K562 (cell line): Measurements from ENCODE around the gene ASCC1. TPM values are rescaled to one million over a fixed set of nuclear protein-coding genes. Genes with fewer than 3 reads are reported as not detected.

ENCODE experiments used
- ARHGAP35 ChIP-seq: fragments of 450-650 bp; IDR thresholded peaks from 2 replicates; pipeline ENCODE4 v1.6.1; 2018; ENCODE audit not compliant: partially characterized antibody
- CHD4 ChIP-seq: fragments of 200-600 bp; sonication (generic); IDR thresholded peaks from 3 replicates; pipeline ENCODE4 v1.6.1; 2012; ENCODE audit warnings: low read depth, mild to moderate bottlenecking, mixed read lengths, low read length, inconsistent platforms; ENCODE audit not compliant: insufficient read depth, insufficient replicate concordance, poor library complexity, severe bottlenecking
- ETV5 ChIP-seq: sonication (generic); formaldehyde crosslinking; IDR thresholded peaks from 2 replicates; pipeline ENCODE4 v1.4.0; 2020; ENCODE audit warnings: low read depth, mild to moderate bottlenecking, missing genetic modification reagents
- FOXK2 ChIP-seq, 2 experiments: fragments of 450-650 bp; IDR thresholded peaks in 1 of 2; conservative IDR thresholded peaks in 1 of 2; 2 replicates each; pipeline ENCODE4 v1.6.1; 2016; ENCODE audit warnings: low read depth in 2 of 2, mild to moderate bottlenecking in 1 of 2
- GATAD2A ChIP-seq: fragments of 450-650 bp; IDR thresholded peaks from 2 replicates; pipeline ENCODE4 v1.6.1; 2017
- MEF2D ChIP-seq: conservative IDR thresholded peaks from 2 replicates; pipeline ENCODE4 v1.6.1; 2016; ENCODE audit warnings: low read depth, missing genetic modification characterization, missing compliant biosample characterization
- NFIC ChIP-seq: fragments of 450-650 bp; IDR thresholded peaks from 2 replicates; pipeline ENCODE4 v1.6.1; 2017; ENCODE audit warnings: mild to moderate bottlenecking, inconsistent platforms
- PRPF4 ChIP-seq: fragments of 200-400 bp; formaldehyde crosslinking; IDR thresholded peaks from one replicate; pipeline ENCODE4 v1.6.1; 2017; ENCODE audit warnings: low read length, low read depth, mild to moderate bottlenecking; ENCODE audit not compliant: insufficient read depth, poor library complexity, severe bottlenecking
- ZBTB11 ChIP-seq, 3 experiments: fragments of 200-800 bp in 1 of 3; fragments of 250-450 bp in 1 of 3; fragments of 450-650 bp in 1 of 3; sonication (Bioruptor Pico) in 1 of 3; sonication (Bioruptor generic) in 1 of 3; formaldehyde crosslinking in 1 of 3; IDR thresholded peaks; 2 replicates each; pipeline versions ENCODE4 v1.6.1 to v1.8.0; 2016 to 2022; ENCODE audit warnings: mild to moderate bottlenecking in 2 of 3, missing genetic modification characterization in 2 of 3, missing compliant biosample characterization in 1 of 3, moderate library complexity in 1 of 3
- ZFP30 ChIP-seq: fragments of 250-450 bp; sonication (Bioruptor Pico); IDR thresholded peaks from 2 replicates; pipeline ENCODE4 v1.8.0; 2022; ENCODE audit warnings: moderate library complexity, mild to moderate bottlenecking, inconsistent platforms, borderline replicate concordance
- ZNF407 ChIP-seq: fragments of 450-650 bp; IDR thresholded peaks from 2 replicates; pipeline ENCODE4 v1.6.1; 2016; ENCODE audit warnings: low read depth
- polyA plus RNA-seq, 8 experiments: library from polyadenylated mRNA; depleted of rRNA in 4 of 8; stranded (reverse) in 5 of 8; unstranded in 3 of 8; fragments of >200 nt; fragmentation: Nextera tagmentation in 2 of 8; fragmentation: Illumina TruSeq in 1 of 8; extraction: Ambion mirVana in 2 of 8; extraction: Trizol in 1 of 8; gene quantifications; 2 replicates each; pipeline versions ENCODE4 v1.2.1 to v1.2.3, GENCODE V29; 2011 to 2014; ENCODE audit warnings: inconsistent platforms in 1 of 8, missing spikeins in 1 of 8
- total RNA-seq, 7 experiments: library from RNA; depleted of rRNA in 6 of 7; stranded (reverse); fragments of >200 nt in 6 of 7; fragmentation: Illumina TruSeq in 2 of 7; extraction: Trizol in 2 of 7; gene quantifications; 2 replicates each; pipeline versions ENCODE4 v1.2.1 to v1.2.3, GENCODE V29; 2011 to 2021; ENCODE audit warnings: low replicate concordance in 1 of 7

The ASCC1 gene
- total and polyA plus RNA-seq, 9 of the 15 experiments (the other 6 are each of a cell fraction or from before 2014, with no cell fraction given), result 31.7 to 73.3 (median 52.8) TPM

- TF ChIP-seq ZNF407, result peak; percentile 55; the same call in 1 of the 2 replicates
- TF ChIP-seq ETV5 (CRISPR knock-in tag), result 0 out of 2 replicates have a peak, but pooled peaks have one; percentile 29
- TF ChIP-seq MEF2D (tag), result 0 out of 2 replicates have a peak, but pooled peaks have one; percentile 48
- no peak for TF ChIP-seq ZFP30
- no peak for TF ChIP-seq PRPF4
- no peak for TF ChIP-seq ARHGAP35
- 0 out of 6 replicates have a peak, but pooled peaks of 1 of the 3 experiments have one; percentile 35 for TF ChIP-seq ZBTB11 (CRISPR knock-in tag; IDR thresholded peaks at IDR 0.05)
- no peak for TF ChIP-seq CHD4
- TF ChIP-seq NFIC, result peak; percentile 44; the same call in 1 of the 2 replicates
- peak; percentile 45; the same call in 1 of the 2 replicates for TF ChIP-seq GATAD2A
- peak in 1 of 2 experiments; percentile 53; a peak in 2 of 4 replicates for TF ChIP-seq FOXK2 (conservative IDR thresholded peaks at IDR 0.05 in 1 of 2, IDR thresholded peaks at IDR 0.05 in 1 of 2; ENCODE audit: low read depth in 2 of 2)
These were observed 41.2 kb upstream of the ASCC1 start (continued) for GRCh38 chr10:72257051-72257892.
